Pancreas (tissue), 10 donors: ENCODE data around the gene ZNF135. TPM values are rescaled to one million over a fixed set of nuclear protein-coding genes. Genes with fewer than 3 reads are reported as not detected.

Experiments used
- ATAC-seq, 4 donors: fragments of 200-7000 bp; cut with Tn5 transposase; one replicate each; pipeline versions ENCODE4 v1.8.0 to v1.9.1; 2020; ENCODE audit warnings: mild to moderate bottlenecking in 4 of 4, moderate library complexity in 4 of 4
- DNase-seq, 6 donors: peaks; one replicate each; pipeline ENCODE4 v3.0.0-alpha.2; 2020
- FAIRE-seq: peaks from 2 replicates; lab custom pipeline; 2012; peaks lifted over from hg19 to GRCh38; lab: Jason Lieb, UNC
- H3K27ac ChIP-seq, 4 donors: fragments of 200-600 bp; sonication (generic); 1 replicate in 3 of 4; 2 replicates in 1 of 4; pipeline versions ENCODE4 v1.5.0 to v1.8.0; 2020
- H3K27me3 ChIP-seq, 4 donors: fragments of 200-600 bp; one replicate each; pipeline ENCODE4 v1.8.0; 2021
- H3K36me3 ChIP-seq, 3 donors: fragments of 200-600 bp; sonication (generic) in 1 of 3; one replicate each; pipeline versions ENCODE4 v1.5.0 to v1.8.0; 2020 to 2021
- H3K4me1 ChIP-seq, 3 donors: fragments of 200-600 bp; one replicate each; pipeline ENCODE4 v1.8.0; 2021
- H3K4me3 ChIP-seq, 4 donors: fragments of 200-600 bp; sonication (generic) in 2 of 4; one replicate each; pipeline versions ENCODE4 v1.5.0 to v1.8.0; 2020 to 2021
- H3K9me3 ChIP-seq, 4 donors: fragments of 200-600 bp; one replicate each; pipeline ENCODE4 v1.8.0; 2021
- CTCF ChIP-seq, 4 donors: fragments of 200-600 bp; sonication (generic) in 3 of 4; IDR thresholded peaks; one replicate each; pipeline versions ENCODE4 v1.5.0 to v1.8.0; 2021; ENCODE audit warnings: antibody characterized with exemption in 4 of 4
- WGBS, 2 donors: extraction: QIAGEN DNeasy Blood & Tissue Kit; methylation state at CpG; one replicate each; pipeline ENCODE4 v1.1.7; 2013; 5-methylcytosine and 5-hydroxymethylcytosine counted together
- intact Hi-C, 3 donors: fragments of 100-400 bp; cut with DNase I; formaldehyde crosslinking; loops; one replicate each; pipeline versions ENCODE4 v1.11.1 to v1.14.2; 2022
- polyA plus RNA-seq, 2 donors: library from polyadenylated mRNA; stranded (reverse); fragments of 200-250 nt; gene quantifications; one replicate each; pipeline ENCODE4 v1.2.3, GENCODE V29; 2013
- total RNA-seq, 6 donors: library from RNA; stranded (reverse); fragmentation: NEBNext Ultra II Directional in 4 of 6; extraction: Animal tissue kit (Norgen Biotek cat#: 25700) in 4 of 6; gene quantifications; one replicate each; pipeline versions ENCODE4 v1.2.1 to v1.2.4, GENCODE V29; 2021 to 2023
- donor health status: healthy with polysubstance abuse.
- donor health status: DM: no; HTN: no; CAD: no; lungs with moderate emphysema.
- donor health status: DM: no; HTN: no; CAD: no.
- donor health status: control.
- donor health status: control.
- donor health status: Bipolar disorder and iron deficiency.
- donor health status: DM: yes; HTN: yes; CAD: no.
- donor health status: DM: no; HTN: no; CAD: no.
- donor health status: DM: no; HTN: no; CAD: no.
- donor health status: DM: yes; HTN: yes; CAD: no.

The ZNF135 gene
- 1 to 10 TPM; 1.1 to 5.0 (median 2.0) TPM for total RNA-seq
- polyA plus RNA-seq, result 10 to 100 TPM in 1 of 2 donors, 1 to 10 TPM in 1; 8.5 to 11.6 TPM

- FAIRE-seq, result no peak
- H3K36me3 ChIP-seq, result no peaks in the 10 kb centered on the region
- peaks cover 0 to 3% (median 0%) of the 10 kb centered on the region in 4 donors for H3K9me3 ChIP-seq
- no peaks in the 10 kb centered on the region for H3K4me1 ChIP-seq
- peak; percentile 78 to 90 (median 84) for DNase-seq
- ATAC-seq, result peak; percentile 97
- H3K4me3 ChIP-seq, result peak within 1 kb of the TSS; percentile 35 to 55 (median 48)
- TF ChIP-seq CTCF (IDR thresholded peaks at IDR 0.05), result no peak
- WGBS, 2 donors, result 0 to 1% methylated on average over 46 to 62 of the region's 62 CpGs
- H3K27ac ChIP-seq, result peak within 1 kb of the TSS; percentile 46 to 80 (median 72)
- no peaks in the 10 kb centered on the region for H3K27me3 ChIP-seq
- intact Hi-C loops, result no loop called here
These were observed at the start of gene ZNF135 for GRCh38 chr19:58059003-58059670. TSS of gene ZNF135 (plus strand) at chr19:58059282. CDS start at chr19:58060003, 721 bp downstream.

- Histone ChIP-seq H3K4me3 (peak overlapping the region in 1 of 4 donors; percentile 20), H3K4me1 (no peaks in the 10 kb centered on the region), H3K27ac (peak overlapping the region in 1 of 4 donors; percentile 65), H3K9me3 (no peaks in the 10 kb centered on the region), H3K27me3 (no peaks in the 10 kb centered on the region), H3K36me3 (peaks cover 0 to 12% (median 0%) of the 10 kb centered on the region in 3 donors)
- DNase-seq (no peak), FAIRE-seq (no peak), ATAC-seq (no peak)
- no peak for TF ChIP-seq CTCF (IDR thresholded peaks at IDR 0.05)
- intact Hi-C loops, result no loop called here
- WGBS, 2 donors, result 2 to 4% methylated on average over 21 of the region's 21 CpGs
These were observed 49.8 kb upstream of the ZNF135 start for GRCh38 chr19:58009301-58009665.

- 13 to 18% methylated on average over 41 of the region's 41 CpGs for WGBS, 2 donors
- Histone ChIP-seq H3K9me3 (no peaks in the 10 kb centered on the region), H3K27me3 (no peaks in the 10 kb centered on the region), H3K4me1 (no peaks in the 10 kb centered on the region), H3K27ac (peak overlapping the region; percentile 37 to 65 (median 54)), H3K4me3 (peak overlapping the region in 3 of 4 donors; percentile 20 to 34 (median 26)), H3K36me3 (peaks cover 0 to 12% (median 0%) of the 10 kb centered on the region in 3 donors)
- no peak for TF ChIP-seq CTCF (IDR thresholded peaks at IDR 0.05)
- FAIRE-seq, result no peak
- DNase-seq, result peak; percentile 68 to 91 (median 82)
- peak; percentile 88 to 98 (median 98) for ATAC-seq
- intact Hi-C loops, result no loop called here
These were observed 49.3 kb upstream of the ZNF135 start for GRCh38 chr19:58009666-58010301.

GRCh38 chr19:58010507-58010906 is 48.6 kb upstream of the ZNF135 start:
- TF ChIP-seq CTCF (IDR thresholded peaks at IDR 0.05), result no peak
- no peak for ATAC-seq
- no peak for DNase-seq
- 74 to 83% methylated on average over 22 of the region's 22 CpGs for WGBS, 2 donors
- intact Hi-C loops, result no loop called here
- peaks cover 0 to 5% (median 0%) of the 10 kb centered on the region in 3 donors for H3K36me3 ChIP-seq
- H3K4me3 ChIP-seq, result no peak overlapping the region
- no peaks in the 10 kb centered on the region for H3K9me3 ChIP-seq
- no peaks in the 10 kb centered on the region for H3K4me1 ChIP-seq
- FAIRE-seq, result no peak
- no peak overlapping the region for H3K27ac ChIP-seq
- no peaks in the 10 kb centered on the region for H3K27me3 ChIP-seq
